Glutamatergic neuron (in vitro differentiated cells): ENCODE data around the gene FZR1. TPM values are rescaled to one million over a fixed set of nuclear protein-coding genes. Genes with fewer than 3 reads are reported as not detected.

Experiments
- DNase-seq: peaks from one replicate; pipeline ENCODE4 v3.0.0; 2022
- H3K27ac Mint-ChIP-seq: one replicate; pipeline ENCODE4 v1.8.0; 2020; ENCODE audit warnings: mild to moderate bottlenecking, mixed read lengths, inconsistent platforms; ENCODE audit not compliant: unreplicated experiment
- H3K27me3 Mint-ChIP-seq: one replicate; pipeline ENCODE4 v1.8.0; 2020; ENCODE audit warnings: mild to moderate bottlenecking, moderate library complexity, mixed read lengths, inconsistent platforms; ENCODE audit not compliant: unreplicated experiment
- H3K36me3 Mint-ChIP-seq: one replicate; pipeline ENCODE4 v1.8.0; 2020; ENCODE audit warnings: mild to moderate bottlenecking, mixed read lengths, inconsistent platforms; ENCODE audit not compliant: unreplicated experiment
- H3K4me1 Mint-ChIP-seq: one replicate; pipeline ENCODE4 v1.8.0; 2020; ENCODE audit warnings: mild to moderate bottlenecking, low read depth, mixed read lengths, inconsistent platforms; ENCODE audit not compliant: unreplicated experiment
- H3K4me3 Mint-ChIP-seq: one replicate; pipeline ENCODE4 v1.8.0; 2020; ENCODE audit warnings: mild to moderate bottlenecking, mixed read lengths, inconsistent platforms; ENCODE audit not compliant: unreplicated experiment
- H3K9me3 Mint-ChIP-seq: one replicate; pipeline ENCODE4 v1.8.0; 2020; ENCODE audit warnings: mild to moderate bottlenecking, moderate library complexity, mixed read lengths, inconsistent platforms; ENCODE audit not compliant: unreplicated experiment
- CTCF ChIP-seq: fragments of 200-600 bp; sonication (generic); IDR thresholded peaks from one replicate; pipeline ENCODE4 v1.5.0; 2021; ENCODE audit not compliant: partially characterized antibody, unreplicated experiment
- total RNA-seq: library from RNA; stranded (reverse); fragmentation: NEBNext Ultra II Directional; extraction: Animal tissue kit (Norgen Biotek cat#: 25700); gene quantifications from one replicate; pipeline ENCODE4 v1.2.1, GENCODE V29; 2021; ENCODE audit not compliant: unreplicated experiment

FZR1 gene
- total RNA-seq, 1 donor from 2014 or later = 51.3 TPM

- Mint-ChIP-seq H3K4me1 (peaks cover 2% of the 10 kb centered on the region), H3K9me3 (no peaks in the 10 kb centered on the region)
- TF ChIP-seq CTCF = no peak
Measured at GRCh38 chr19:3496392-3497273, 9.5 kb upstream of the FZR1 start.

GRCh38 chr19:3497757-3498520, 8.2 kb upstream of the FZR1 start:
- H3K9me3 Mint-ChIP-seq = no peaks in the 10 kb centered on the region

More at GRCh38 chr19:3496392-3497273, 9.5 kb upstream of the FZR1 start:
- peaks cover 4% of the 10 kb centered on the region for H3K27me3 Mint-ChIP-seq
- no peaks in the 10 kb centered on the region for H3K36me3 Mint-ChIP-seq
- H3K4me3 Mint-ChIP-seq = no peak overlapping the region
- DNase-seq = no peak
- no peak overlapping the region for H3K27ac Mint-ChIP-seq

GRCh38 chr19:3499738-3500428, 6.2 kb upstream of the FZR1 start:
- Mint-ChIP-seq H3K27me3 (peaks cover 4% of the 10 kb centered on the region), H3K4me3 (peak overlapping the region; percentile 98), H3K27ac (peak overlapping the region; percentile 43), H3K4me1 (peaks cover 2% of the 10 kb centered on the region), H3K9me3 (peaks cover 2% of the 10 kb centered on the region), H3K36me3 (no peaks in the 10 kb centered on the region)
- no peak for TF ChIP-seq CTCF
- DNase-seq = no peak

More at GRCh38 chr19:3497757-3498520, 8.2 kb upstream of the FZR1 start:
- no peak overlapping the region for H3K4me3 Mint-ChIP-seq
- H3K27ac Mint-ChIP-seq = peak overlapping the region; percentile 33
- peaks cover 4% of the 10 kb centered on the region for H3K27me3 Mint-ChIP-seq
- no peak for TF ChIP-seq CTCF
- H3K36me3 Mint-ChIP-seq = no peaks in the 10 kb centered on the region
- peaks cover 2% of the 10 kb centered on the region for H3K4me1 Mint-ChIP-seq
- no peak for DNase-seq

GRCh38 chr19:3500429-3501101, 5.5 kb upstream of the FZR1 start, which contains the start of gene DOHH:
DOHH (minus strand) TSS chr19:3500674; CDS start chr19:3496814, 3,860 bp downstream.
- H3K27me3 Mint-ChIP-seq = peaks cover 4% of the 10 kb centered on the region
- TF ChIP-seq CTCF = no peak
- H3K36me3 Mint-ChIP-seq = no peaks in the 10 kb centered on the region
- peak within 1 kb of the TSS; percentile 98 for H3K4me3 Mint-ChIP-seq
- peaks cover 2% of the 10 kb centered on the region for H3K9me3 Mint-ChIP-seq
- H3K4me1 Mint-ChIP-seq = peaks cover 2% of the 10 kb centered on the region
- DNase-seq = peak; percentile 96
- peak within 1 kb of the TSS; percentile 98 for H3K27ac Mint-ChIP-seq
